Measurements from ENCODE around the gene TBCD.
"Not testable (repeated sequence)": the region's sequence is repeated elsewhere in the genome, so short reads cannot be mapped to it uniquely, and the experiment has no call there.

The TBCD gene

DNA sequence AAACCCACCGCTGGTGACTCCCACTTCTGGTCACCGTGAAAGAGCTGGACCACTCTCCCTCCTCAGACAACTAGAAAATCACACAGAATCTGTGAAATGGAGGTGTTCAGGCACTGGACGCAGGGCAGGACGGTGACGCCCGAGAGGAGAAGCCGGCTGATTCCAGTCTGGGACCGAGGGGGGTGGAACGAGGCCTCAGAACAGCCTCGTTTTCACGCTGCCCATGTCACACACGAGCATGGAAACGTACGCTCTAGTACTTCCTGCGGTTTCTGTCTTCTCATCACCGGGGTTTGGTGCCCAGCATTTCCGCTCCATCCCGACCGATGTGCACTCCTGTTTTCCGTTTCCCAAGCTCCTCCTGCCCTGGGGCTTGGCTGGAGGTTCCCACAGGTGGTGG lies 225.7 kb downstream of the TBCD start:
- no peaks in the 10 kb centered on the region for H3K9me3 Mint-ChIP-seq
- no peak overlapping the region for H3K27ac Mint-ChIP-seq
- no peaks in the 10 kb centered on the region for H3K27me3 Mint-ChIP-seq (ENCODE audit: low read depth)
- peaks cover 26% of the 10 kb centered on the region for H3K4me1 Mint-ChIP-seq (ENCODE audit: low read depth)
- no peak overlapping the region for H3K4me3 Mint-ChIP-seq
- H3K36me3 Mint-ChIP-seq (ENCODE audit: low read depth), result peaks cover 3% of the 10 kb centered on the region

DNA sequence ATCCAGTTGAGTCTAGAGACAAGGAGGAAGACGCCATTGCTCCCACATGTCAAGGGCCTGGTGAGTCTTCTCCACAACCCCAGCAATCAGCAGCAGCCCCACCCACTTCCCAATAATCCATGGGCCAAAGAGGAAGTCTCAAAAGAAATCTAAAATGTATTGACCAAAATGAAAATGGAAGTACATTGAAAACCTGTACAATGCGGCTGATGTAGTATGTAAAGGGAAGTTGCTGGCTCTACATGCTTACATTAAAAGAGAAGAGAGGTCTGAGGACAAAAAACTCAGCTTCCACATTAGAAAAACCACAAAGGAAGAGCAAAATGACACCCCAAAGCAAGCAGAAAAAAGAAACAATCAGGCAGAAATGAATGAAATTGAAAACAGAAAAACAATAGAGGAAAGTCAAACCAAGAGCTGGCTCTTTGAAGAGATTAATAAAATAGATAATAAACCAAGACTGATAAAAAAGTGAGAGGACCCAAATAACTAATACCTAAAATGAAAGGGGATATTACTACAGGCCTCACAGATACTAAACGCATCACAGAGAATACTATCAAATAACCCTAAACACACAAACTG lies 227.0 kb downstream of the TBCD start:
- Mint-ChIP-seq H3K4me3 (peak overlapping the region; percentile 70), H3K4me1 (ENCODE audit: low read depth) (peaks cover 26% of the 10 kb centered on the region), H3K9me3 (no peaks in the 10 kb centered on the region), H3K27me3 (ENCODE audit: low read depth) (no peaks in the 10 kb centered on the region), H3K27ac (peak overlapping the region; percentile 73), H3K36me3 (ENCODE audit: low read depth) (peaks cover 3% of the 10 kb centered on the region)

DNA sequence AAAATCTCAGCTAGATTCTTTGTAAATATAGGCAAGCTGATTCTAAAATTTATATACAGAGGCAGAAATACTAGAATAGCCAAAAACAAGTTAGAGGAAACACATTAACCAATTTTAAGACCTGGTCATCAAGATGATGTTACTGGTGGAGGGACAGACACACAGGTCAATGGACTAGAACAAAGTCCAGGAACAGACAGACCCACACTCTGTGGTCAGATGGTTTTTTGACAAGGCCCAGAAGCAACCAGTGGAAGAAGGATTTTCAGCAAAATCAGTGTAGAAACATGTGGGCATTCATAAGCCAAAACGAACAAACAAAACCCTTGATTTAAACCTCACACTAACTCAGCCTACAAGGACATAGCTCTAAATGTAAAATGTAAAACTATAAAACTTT lies 227.9 kb downstream of the TBCD start:
- H3K36me3 Mint-ChIP-seq (ENCODE audit: low read depth), result peaks cover 3% of the 10 kb centered on the region
- no peak overlapping the region for H3K27ac Mint-ChIP-seq
- no peak overlapping the region for H3K4me3 Mint-ChIP-seq
- H3K9me3 Mint-ChIP-seq, result no peaks in the 10 kb centered on the region
- H3K27me3 Mint-ChIP-seq (ENCODE audit: low read depth), result no peaks in the 10 kb centered on the region
- H3K4me1 Mint-ChIP-seq (ENCODE audit: low read depth), result peaks cover 29% of the 10 kb centered on the region

DNA sequence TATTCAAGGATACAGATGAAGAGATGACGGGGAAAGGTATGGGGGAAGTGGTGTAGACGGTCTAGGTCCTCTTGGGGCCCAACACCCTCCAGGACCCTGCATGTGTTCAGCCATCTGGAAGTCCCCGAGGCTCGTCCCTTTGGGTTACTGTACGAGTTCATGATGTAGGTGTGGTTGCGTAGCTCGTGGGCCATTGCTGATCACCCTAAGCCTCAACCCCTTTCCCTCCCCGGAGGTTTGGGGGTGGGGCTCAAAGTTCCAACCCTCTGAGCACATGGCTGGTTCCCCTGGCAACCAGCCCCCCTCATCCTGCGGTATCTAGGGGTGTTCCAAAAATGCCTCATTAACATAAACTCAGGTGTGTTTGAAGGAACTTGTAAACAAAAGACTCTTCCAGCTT lies 228.8 kb downstream of the TBCD start:
- Mint-ChIP-seq H3K9me3 (no peaks in the 10 kb centered on the region), H3K27ac (no peak overlapping the region), H3K4me3 (no peak overlapping the region), H3K36me3 (ENCODE audit: low read depth) (peaks cover 3% of the 10 kb centered on the region), H3K27me3 (ENCODE audit: low read depth) (no peaks in the 10 kb centered on the region), H3K4me1 (ENCODE audit: low read depth) (peaks cover 36% of the 10 kb centered on the region)

DNA sequence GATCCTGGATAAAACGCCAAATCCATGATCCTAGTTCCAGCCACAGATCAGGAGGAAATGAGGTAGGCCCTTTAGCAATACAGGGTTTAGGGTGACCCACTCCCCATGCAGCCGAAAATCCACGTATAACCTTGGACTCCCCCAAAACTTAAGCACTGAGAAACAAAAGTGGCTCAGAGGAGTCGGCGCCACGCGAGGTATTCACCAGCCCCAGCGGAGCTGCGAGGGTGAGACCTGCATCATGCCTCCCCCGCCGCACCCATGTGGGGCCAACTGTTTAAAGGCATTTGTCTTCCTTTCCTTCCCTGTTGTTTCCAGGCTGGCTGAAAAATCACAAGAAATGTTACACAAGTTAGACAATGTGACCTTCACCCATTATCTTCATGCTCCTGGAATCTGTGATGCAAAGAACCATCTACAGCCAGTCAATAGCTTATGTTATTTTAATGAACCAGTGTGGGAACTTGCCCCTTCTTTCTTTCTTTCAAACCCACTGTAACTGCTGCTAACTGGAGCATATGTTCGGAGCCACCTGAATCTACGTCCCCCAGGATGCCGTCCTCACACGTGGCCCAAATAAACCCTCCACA lies 229.4 kb downstream of the TBCD start:
- Mint-ChIP-seq H3K4me1 (ENCODE audit: low read depth) (peaks cover 42% of the 10 kb centered on the region), H3K9me3 (no peaks in the 10 kb centered on the region), H3K27ac (no peak overlapping the region), H3K36me3 (ENCODE audit: low read depth) (peaks cover 3% of the 10 kb centered on the region), H3K27me3 (ENCODE audit: low read depth) (peaks cover 2% of the 10 kb centered on the region), H3K4me3 (no peak overlapping the region)

DNA sequence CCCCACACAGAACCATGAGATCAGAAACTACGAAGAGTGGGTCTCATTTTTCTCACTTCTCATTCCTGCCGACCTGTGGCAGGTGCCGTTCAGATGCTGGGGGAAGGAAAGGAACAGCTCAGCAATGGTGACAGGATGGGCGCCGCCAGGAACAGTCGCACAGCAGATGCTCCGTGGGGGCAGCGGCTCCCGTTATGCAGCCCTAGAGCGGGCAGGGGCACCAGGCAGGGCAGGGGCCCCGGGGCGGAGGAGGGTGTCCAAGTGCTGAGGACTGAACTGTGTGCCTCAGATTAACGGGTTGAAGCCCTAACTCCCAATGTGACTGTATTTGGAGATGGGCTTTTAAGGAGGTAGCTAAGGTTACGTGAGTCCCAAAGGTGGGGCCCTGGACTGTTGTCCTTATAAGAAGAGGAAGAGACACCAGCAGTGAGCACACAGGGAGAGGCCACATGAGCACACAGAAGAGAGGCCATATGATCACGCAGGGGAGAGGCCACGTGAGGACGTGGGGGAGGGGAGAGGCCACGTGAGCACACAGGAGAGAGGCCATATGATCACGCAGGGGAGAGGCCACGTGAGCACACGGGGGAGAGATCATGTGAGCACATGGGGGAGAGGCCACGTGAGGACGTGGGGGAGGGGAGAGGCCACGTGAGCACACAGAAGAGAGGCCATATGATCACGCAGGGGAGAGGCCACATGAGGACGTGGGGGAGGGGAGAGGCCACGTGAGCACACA lies 231.8 kb downstream of the TBCD start:
- Mint-ChIP-seq H3K27ac (peak overlapping the region; percentile 18), H3K4me3 (no peak overlapping the region), H3K36me3 (ENCODE audit: low read depth) (peaks cover 10% of the 10 kb centered on the region), H3K27me3 (ENCODE audit: low read depth) (peaks cover 15% of the 10 kb centered on the region), H3K9me3 (peaks cover 8% of the 10 kb centered on the region), H3K4me1 (ENCODE audit: low read depth) (peaks cover 43% of the 10 kb centered on the region)

DNA sequence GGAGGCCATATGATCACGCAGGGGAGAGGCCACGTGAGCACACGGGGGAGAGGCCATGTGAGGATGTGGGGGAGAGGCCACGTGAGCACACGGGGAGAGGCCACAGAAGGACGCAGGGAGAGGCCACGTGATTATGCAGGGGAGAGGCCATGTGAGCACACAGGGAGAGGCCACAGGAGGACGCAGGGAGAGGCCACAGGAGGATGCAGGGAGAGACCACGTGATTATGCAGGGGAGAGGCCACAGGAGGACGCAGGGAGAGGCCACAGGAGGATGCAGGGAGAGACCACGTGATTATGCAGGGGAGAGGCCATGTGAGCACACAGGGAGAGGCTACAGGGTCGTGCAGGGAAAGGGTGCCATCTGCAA lies 232.4 kb downstream of the TBCD start:
- Mint-ChIP-seq H3K27me3 (ENCODE audit: low read depth) (peaks cover 15% of the 10 kb centered on the region), H3K36me3 (ENCODE audit: low read depth) (peaks cover 10% of the 10 kb centered on the region), H3K4me1 (ENCODE audit: low read depth) (peaks cover 37% of the 10 kb centered on the region)
- not testable (repeated sequence) for H3K27ac Mint-ChIP-seq, H3K4me3 Mint-ChIP-seq, H3K9me3 Mint-ChIP-seq

DNA sequence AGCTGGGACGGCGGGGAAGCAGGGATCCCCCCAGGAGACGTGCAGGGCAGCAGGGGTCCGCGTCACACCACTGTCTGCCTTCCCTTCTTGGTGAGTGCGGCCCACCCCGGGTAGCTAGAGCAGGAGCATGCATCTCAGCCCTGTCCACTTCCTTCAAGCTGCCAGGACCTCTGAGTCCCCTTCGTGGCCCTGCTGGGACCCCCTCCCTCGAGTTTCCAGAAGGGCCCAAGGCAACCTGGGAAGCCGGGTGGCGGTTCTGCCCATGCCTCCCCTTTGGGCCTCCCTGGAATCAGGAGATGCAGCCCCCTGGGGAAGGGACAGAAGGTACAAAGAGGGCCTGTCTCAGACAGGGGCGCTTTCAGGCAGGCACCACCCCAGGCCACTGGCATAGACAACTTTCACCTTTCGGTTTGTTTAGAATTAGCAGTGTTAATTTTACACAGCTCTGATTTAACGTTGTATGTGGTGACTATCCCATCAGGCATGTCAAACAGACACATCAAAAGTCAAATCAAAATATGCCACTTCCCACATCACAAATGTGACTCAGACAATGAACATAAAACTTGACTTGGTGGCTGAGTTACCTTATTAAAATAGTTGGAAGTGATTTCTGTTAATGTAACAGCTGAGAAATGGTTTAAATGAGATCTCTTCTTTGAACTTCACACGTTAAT lies 233.0 kb downstream of the TBCD start:
- Mint-ChIP-seq H3K4me1 (ENCODE audit: low read depth) (peaks cover 32% of the 10 kb centered on the region), H3K27me3 (ENCODE audit: low read depth) (peaks cover 15% of the 10 kb centered on the region), H3K9me3 (peaks cover 8% of the 10 kb centered on the region), H3K36me3 (ENCODE audit: low read depth) (peaks cover 11% of the 10 kb centered on the region), H3K4me3 (no peak overlapping the region), H3K27ac (no peak overlapping the region)

DNA sequence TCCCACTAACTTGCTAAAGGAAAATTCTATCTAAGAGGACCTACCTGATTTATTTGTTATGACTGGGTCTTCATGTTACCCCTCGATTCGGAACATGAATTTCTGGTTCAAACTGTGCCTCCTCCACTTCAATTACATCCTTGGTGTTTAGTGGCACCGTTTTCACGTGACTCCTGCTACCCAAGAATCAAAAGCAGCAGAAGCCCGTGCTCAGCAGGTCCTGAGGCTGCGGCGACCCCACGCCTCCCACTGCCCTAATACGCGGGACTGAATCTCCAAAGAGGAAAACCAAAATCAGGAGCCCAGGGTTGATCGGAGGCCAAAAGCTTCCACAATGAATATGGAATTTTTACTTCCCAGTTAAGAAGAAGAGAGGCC lies 233.6 kb downstream of the TBCD start:
- H3K4me3 Mint-ChIP-seq, result peak overlapping the region; percentile 37
- H3K9me3 Mint-ChIP-seq, result peaks cover 8% of the 10 kb centered on the region
- H3K27ac Mint-ChIP-seq, result no peak overlapping the region
- peaks cover 15% of the 10 kb centered on the region for H3K27me3 Mint-ChIP-seq (ENCODE audit: low read depth)
- H3K4me1 Mint-ChIP-seq (ENCODE audit: low read depth), result peaks cover 29% of the 10 kb centered on the region
- peaks cover 14% of the 10 kb centered on the region for H3K36me3 Mint-ChIP-seq (ENCODE audit: low read depth)

DNA sequence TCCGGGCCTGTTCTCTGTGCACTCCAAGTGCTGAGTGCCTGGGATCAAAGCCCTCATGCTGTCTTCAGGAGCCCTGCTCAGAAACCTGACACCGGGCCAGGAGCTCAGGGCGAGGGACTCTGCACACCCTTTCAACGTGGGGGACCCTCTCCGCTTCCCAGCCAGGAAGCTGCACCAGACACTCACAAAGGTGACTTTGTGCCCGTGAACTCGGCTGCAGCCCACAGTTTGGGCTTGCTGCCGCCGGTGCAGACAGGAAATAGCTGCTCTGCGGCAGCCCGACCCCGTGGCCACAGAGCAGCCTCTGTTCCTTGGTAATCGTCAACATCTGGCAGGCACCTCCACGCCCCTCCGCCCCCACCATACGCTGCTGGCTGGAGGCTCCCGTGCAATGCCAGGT lies 234.1 kb downstream of the TBCD start:
- peaks cover 28% of the 10 kb centered on the region for H3K4me1 Mint-ChIP-seq (ENCODE audit: low read depth)
- H3K27me3 Mint-ChIP-seq (ENCODE audit: low read depth), result peaks cover 15% of the 10 kb centered on the region
- peaks cover 14% of the 10 kb centered on the region for H3K36me3 Mint-ChIP-seq (ENCODE audit: low read depth)
- peak overlapping the region; percentile 63 for H3K4me3 Mint-ChIP-seq
- peak overlapping the region; percentile 69 for H3K27ac Mint-ChIP-seq
- H3K9me3 Mint-ChIP-seq, result peaks cover 8% of the 10 kb centered on the region

DNA sequence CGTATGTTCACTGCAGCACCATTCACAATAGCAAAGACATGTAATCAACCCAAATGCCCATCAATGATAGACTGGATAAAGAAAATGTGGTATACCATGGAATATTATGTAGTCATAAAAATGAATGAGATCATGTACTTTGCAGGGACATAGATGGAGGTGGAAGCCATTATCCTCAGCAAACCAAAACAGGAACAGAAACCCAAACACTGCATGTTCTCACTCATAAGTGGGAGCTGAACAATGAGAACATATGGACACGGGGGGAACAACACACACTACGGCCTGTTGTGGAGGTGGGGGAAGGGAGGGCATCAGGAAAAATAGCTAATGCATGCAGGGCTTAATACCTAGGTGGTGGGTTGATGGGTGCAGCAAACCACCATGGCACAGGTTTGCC lies 237.2 kb downstream of the TBCD start:
- H3K27ac Mint-ChIP-seq, H3K4me3 Mint-ChIP-seq: not testable (repeated sequence)
- peaks cover 26% of the 10 kb centered on the region for H3K36me3 Mint-ChIP-seq (ENCODE audit: low read depth)
- peaks cover 28% of the 10 kb centered on the region for H3K27me3 Mint-ChIP-seq (ENCODE audit: low read depth)
- H3K4me1 Mint-ChIP-seq (ENCODE audit: low read depth), result peaks cover 26% of the 10 kb centered on the region
- peaks cover 35% of the 10 kb centered on the region for H3K9me3 Mint-ChIP-seq

DNA sequence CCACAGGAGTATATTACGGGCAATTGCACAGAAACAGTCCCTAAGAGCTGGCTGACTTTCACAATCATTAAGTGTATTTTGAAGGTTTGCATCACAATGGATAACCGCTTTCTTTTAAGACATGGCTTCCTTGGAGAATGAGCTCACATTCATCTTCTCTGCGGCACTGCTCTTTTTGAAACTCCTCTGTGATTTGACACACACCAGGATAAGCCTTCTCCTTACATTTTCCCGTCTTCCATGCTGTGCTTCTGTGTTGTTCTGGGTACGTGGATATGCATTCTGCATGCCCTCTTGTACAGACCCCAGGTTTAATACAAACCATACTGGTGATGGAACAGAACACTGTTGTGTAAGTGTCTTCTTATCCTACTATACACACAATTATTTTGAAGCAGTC lies 238.0 kb downstream of the TBCD start:
- Mint-ChIP-seq H3K27ac (no peak overlapping the region), H3K36me3 (ENCODE audit: low read depth) (peaks cover 29% of the 10 kb centered on the region), H3K4me3 (no peak overlapping the region), H3K9me3 (peaks cover 43% of the 10 kb centered on the region), H3K4me1 (ENCODE audit: low read depth) (peaks cover 22% of the 10 kb centered on the region), H3K27me3 (ENCODE audit: low read depth) (peaks cover 36% of the 10 kb centered on the region)

DNA sequence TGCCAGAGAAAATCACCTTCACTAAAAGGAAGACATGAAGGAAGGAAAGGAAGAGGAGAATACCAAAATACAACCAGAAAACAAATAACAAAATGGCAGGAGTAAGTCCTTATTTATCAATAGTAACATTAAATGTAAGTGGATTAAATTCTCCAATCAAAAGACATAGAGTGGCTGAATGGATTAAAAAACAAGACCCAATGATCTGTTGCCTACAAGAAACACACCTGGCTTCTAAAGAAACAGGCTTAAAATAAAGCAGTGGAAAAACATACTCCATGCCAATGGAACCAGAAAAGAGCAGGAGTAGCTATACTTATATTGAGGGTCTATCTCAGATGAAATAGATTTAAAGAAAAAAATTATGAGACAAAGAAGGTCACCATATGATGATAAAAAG lies 241.1 kb downstream of the TBCD start:
- peaks cover 42% of the 10 kb centered on the region for H3K9me3 Mint-ChIP-seq
- peaks cover 2% of the 10 kb centered on the region for H3K4me1 Mint-ChIP-seq (ENCODE audit: low read depth)
- H3K36me3 Mint-ChIP-seq (ENCODE audit: low read depth), result peaks cover 32% of the 10 kb centered on the region
- H3K27me3 Mint-ChIP-seq (ENCODE audit: low read depth), result peaks cover 25% of the 10 kb centered on the region
- no peak overlapping the region for H3K27ac Mint-ChIP-seq
- H3K4me3 Mint-ChIP-seq, result no peak overlapping the region
